NCI-H226 (cell line): Measurements from ENCODE around the gene KLHL40.

Source experiments
- DNase-seq: peaks from one replicate; pipeline ENCODE4 v3.0.0-alpha.2; 2015

The KLHL40 gene

GRCh38 chr3:42657675-42658074 lies 27.7 kb upstream of the KLHL40 start:
- no peak for DNase-seq

- DNase-seq: no peak
Measured at GRCh38 chr3:42658091-42658770, 27.1 kb upstream of the KLHL40 start.

- DNase-seq: no peak
Measured at GRCh38 chr3:42658771-42659390, 26.5 kb upstream of the KLHL40 start.

GRCh38 chr3:42659451-42660130 lies 25.7 kb upstream of the KLHL40 start:
- no peak for DNase-seq

GRCh38 chr3:42660131-42660715 lies 25.1 kb upstream of the KLHL40 start:
- DNase-seq: peak; percentile 46

GRCh38 chr3:42660898-42661297 lies 24.4 kb upstream of the KLHL40 start:
- no peak for DNase-seq

GRCh38 chr3:42661593-42662022 lies 23.7 kb upstream of the KLHL40 start:
- DNase-seq: no peak

- DNase-seq: no peak
Measured at GRCh38 chr3:42662037-42662812, 23.1 kb upstream of the KLHL40 start.

- no peak for DNase-seq
Measured at GRCh38 chr3:42662813-42663535, 22.4 kb upstream of the KLHL40 start.

GRCh38 chr3:42663581-42664437 lies 21.5 kb upstream of the KLHL40 start:
- no peak for DNase-seq

- no peak for DNase-seq
Measured at GRCh38 chr3:42664438-42664803, 20.9 kb upstream of the KLHL40 start.

- DNase-seq: no peak
Measured at GRCh38 chr3:42665050-42665878, 20.1 kb upstream of the KLHL40 start.

GRCh38 chr3:42666022-42666421 lies 19.3 kb upstream of the KLHL40 start:
- DNase-seq: no peak

GRCh38 chr3:42666577-42666998 lies 18.7 kb upstream of the KLHL40 start:
- no peak for DNase-seq

- DNase-seq: no peak
Measured at GRCh38 chr3:42667096-42667522, 18.2 kb upstream of the KLHL40 start.

- DNase-seq: peak; percentile 29
Measured at GRCh38 chr3:42667523-42668412, 17.6 kb upstream of the KLHL40 start.

GRCh38 chr3:42668413-42668760 lies 16.9 kb upstream of the KLHL40 start:
- DNase-seq: no peak

- DNase-seq: peak; percentile 29
Measured at GRCh38 chr3:42668793-42669217, 16.5 kb upstream of the KLHL40 start.

- DNase-seq: no peak
Measured at GRCh38 chr3:42670051-42670576, 15.2 kb upstream of the KLHL40 start.
